GM18502 (cell line): ENCODE results near the gene CNDP1.

ENCODE experiments used
- ATAC-seq: cut with Tn5 transposase; IDR thresholded peaks from one replicate; pipeline ENCODE4 v1.9.1; 2021; ENCODE audit warnings: mild to moderate bottlenecking; ENCODE audit not compliant: unreplicated experiment, poor library complexity

CNDP1 gene

DNA sequence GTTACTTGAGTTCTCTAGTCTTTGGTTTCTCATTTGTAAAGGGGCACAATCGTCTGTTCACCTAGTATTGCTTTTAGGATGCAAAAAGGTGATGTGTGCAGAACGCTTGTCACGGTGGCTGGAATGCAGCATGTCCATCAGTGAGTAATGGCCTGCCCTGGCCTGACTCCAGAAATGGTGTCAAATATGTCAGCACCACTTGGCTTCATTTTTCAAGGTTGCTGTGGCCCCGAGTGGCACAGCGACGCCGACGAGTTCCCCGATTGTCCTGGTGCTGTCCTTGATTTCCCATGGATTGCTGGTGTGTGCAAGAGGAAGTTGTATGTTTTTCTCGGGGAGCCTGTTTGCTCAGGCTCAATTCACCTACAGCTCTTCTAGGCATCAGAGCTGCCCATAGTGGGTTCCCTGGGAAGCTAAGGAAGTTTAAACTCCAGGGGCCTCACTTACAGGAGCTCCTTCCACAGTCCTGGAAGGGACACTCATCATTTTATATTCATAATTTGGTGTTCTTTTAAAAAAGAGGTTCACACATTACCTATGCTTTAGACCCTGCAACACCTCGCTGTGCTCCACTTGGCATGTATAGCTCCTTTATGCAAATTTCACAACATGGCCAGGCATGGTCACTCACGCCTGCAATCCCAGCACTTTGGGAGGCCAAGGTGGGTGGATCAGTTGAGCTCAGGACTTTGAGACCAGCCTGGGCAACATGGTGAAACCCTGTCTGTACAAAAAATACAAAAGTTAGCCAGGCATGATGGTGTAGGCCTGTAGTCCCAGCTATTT is 37.8 kb downstream of the CNDP1 start:
- ATAC-seq = no peak

DNA sequence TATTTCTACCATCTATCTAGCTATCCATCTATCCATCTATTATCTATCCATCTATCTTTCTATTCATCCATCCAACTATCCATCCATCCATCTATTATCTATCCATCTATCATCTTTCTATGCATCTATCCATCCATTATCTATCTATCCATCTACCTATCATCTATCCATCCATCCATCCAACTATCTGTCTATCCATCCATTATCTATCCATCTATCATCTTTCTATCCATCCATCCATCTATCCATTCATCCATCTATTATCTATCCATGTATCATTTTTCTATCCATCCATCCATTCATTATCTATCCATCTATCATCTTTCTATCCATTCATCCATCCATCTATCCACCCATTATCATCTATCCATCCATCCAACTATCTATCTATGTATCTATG is 38.8 kb downstream of the CNDP1 start:
- ATAC-seq = no peak

DNA sequence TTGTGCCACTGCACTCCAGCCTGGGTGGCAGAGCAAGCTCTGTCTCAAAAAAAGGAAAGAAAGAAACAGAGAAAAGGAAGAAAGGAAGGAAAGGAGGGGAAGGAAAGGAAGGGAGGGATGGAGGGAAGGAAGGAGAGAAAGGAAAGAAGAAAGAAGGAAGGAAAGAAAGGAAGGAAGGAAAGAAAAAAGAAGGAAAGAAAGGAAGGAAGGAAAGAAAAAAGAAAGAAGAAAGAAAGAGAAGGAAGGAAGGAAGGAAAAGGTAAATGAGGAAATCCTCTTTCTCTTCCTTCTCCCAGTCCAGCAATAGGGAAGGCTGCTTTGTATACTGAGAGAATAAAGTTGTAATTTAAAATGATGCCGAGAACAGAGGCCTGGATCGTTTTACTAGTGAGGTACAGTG is 40.6 kb downstream of the CNDP1 start:
- ATAC-seq = no peak

DNA sequence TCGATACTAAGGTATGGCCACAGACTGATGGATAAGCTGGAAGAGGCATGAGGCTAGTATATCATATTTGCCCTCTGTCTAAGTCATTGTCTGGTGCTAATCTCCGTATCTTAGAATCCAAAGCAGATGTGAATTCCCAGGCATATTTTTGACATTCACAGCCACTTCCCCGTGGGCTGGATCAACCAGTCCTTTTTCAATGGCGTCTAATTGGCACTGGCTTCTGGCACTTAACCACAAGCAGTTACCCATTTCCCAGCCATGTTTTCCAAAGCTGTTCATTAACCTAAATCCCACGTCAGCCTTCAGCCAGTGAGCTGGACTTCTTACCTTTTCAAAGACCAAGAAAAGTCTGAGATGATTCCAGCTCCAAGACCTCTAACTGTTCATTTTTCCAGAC is 42.7 kb downstream of the CNDP1 start:
- ATAC-seq = no peak

DNA sequence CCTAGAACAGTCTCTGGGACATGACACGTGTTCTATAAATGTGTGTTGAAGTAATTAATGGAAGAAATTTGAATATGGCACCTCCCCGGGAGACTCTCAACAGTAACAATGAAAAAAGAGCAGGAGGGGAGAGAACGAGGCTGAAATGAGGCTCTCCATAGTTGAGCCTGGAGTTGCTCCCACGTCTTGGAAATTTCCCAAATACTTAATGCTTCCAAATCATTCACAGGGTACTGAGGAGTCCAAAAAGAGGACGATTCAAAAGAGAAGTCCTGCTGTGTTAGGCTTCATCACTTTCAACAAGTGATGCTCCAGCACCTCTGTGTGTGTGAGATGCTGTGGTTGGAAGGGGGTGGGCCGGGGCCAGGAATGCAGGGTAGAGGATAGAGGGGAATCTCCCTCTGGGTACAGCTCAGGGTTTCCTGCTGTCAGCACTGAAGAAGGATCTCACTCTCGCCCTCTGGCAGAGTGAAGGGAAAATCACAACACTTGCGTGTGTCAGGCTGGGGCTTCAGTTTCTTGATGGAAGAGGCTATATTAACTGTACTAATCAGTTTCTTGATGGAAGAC is 45.3 kb downstream of the CNDP1 start:
- no peak for ATAC-seq

DNA sequence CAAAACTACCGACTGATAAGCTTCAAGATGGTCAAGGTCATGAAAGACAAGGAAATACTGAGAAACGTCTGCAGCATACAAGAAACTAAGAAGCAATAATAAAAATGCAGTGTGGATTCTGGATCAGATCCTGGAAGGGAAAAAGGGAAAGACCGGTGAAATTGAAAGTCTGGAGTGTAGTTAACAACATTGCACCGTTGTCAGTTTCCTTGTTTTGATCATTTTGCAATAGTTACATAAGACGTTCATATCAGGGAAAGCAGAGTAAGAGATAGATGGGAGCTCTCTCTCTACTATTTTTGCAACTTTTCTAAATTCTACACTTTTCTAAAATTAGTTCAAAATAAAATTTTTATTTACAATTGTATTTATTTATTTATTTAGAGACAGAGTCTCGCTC is 48.3 kb downstream of the CNDP1 start:
- ATAC-seq = no peak

DNA sequence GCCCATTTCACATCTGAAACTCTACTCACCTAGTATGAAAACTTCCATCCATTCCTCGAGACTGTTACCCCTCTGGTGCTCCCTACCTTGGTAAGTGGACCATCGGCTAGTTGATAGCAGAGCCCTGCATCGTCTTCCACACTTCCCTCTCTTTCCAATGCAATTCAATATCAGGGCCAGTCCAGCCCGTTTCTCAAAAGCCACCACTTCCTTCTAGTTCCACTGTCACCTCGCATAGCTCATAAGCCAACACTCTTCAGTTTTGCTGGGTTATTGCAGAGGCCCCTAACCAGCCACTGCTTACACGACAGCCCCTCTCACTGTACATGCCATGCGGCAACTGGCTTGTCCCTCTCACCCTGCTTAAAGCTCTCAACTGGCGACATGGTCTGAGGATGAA is 53.1 kb downstream of the CNDP1 start:
- ATAC-seq = no peak

DNA sequence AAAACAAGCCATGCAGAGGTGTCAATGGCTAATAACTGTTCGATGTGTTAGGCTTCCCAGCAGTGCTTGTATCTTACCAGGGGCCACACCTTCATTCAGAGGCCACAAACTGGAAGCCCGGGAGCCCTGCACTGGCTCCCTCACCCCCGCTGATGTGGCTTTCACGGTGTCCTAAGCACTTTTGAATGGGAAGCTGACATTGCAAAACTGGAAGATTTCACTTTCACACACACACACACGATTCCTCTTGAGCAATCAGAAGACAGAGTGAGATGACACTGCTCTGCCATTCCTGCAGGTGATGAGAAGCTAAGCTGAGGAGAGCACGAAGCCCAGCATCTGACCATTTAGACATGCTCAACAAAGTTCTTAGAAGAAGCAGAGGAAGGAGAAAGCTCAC is 54.7 kb downstream of the CNDP1 start:
- ATAC-seq = no peak

DNA sequence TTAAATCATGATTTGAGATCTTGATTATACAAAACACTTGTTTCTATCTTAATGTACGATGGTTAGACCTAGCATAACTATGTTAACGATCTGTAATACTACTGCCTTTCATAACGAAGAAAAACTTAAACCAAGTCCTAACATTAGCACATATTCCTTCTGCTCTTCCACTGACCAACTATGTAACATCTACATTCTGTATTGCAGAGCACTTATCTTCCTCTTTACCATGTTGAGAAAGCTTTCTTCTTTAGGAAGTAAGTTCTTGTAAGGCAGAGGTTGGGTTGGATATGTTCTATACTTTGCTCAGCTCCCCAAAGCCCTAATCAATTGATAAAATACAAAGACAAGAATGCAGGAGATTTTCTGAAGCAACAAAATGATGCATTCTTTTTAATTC is 55.5 kb downstream of the CNDP1 start:
- no peak for ATAC-seq

DNA sequence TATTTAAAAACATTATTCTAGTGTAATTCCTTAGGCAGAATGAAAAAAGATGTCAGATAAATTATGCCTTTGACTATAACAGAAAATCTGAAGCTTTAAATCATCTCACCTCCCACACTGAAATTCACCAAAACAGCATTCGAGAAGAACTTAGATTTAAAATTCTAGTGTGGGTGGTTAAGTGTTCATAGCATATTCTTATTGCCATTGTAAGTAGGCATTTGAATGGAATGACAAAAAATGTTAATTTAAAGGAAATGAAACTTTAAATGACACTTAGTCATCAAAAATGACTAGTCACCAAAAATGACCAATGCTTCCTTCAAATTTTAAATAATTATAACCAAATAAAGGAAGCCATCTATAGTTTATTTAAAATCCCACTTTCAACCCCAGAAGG is 56.4 kb downstream of the CNDP1 start:
- no peak for ATAC-seq

DNA sequence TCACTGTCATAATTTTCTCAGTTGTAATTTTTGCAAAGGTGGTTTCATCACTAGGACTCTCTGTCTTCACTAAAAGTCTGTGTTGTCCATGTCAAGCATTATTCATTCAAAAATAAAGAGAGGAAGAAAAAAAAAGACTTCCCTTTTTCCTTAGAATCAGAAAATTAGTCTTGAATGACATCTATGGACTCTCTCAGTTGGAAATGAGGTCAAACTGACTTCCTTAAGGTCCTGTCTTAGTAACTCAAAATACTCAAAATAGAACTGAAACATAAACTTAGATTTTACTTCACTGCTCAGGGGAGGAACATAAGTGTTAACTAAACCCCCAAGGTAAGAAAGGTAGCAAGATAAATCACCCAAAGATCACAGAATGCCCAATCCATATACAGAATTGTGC is 61.1 kb downstream of the CNDP1 start:
- no peak for ATAC-seq

DNA sequence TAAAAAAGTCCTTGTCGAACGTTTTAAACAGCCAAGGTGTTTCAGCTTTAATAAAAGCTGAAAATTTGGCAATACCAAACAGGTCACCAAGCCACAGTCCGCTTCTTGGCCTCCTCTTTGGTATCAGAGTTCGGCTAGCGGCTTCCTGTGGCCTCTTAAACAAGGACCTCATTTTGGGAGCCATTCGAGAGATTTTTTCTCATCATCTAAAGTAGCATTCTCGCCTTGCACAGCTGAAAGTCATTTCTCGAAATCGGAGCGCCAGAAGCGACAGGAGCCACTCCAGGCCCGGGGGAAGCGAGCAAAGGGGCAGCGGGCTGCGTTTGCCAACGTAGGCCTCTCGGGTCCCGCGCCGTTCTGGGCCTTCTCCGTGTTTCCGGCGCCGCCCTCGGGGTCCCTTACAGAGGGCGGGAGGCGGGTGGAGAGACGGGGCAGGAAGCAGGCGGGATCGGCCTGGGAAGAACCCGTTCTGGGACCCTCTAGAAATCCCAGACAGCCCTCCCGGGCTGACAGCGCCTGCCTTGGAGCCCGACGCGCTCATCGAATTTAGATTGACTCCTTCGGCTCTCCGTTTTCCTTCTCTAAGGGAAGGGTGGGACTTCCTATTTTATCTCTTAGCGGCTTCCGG is 62.8 kb downstream of the CNDP1 start:
- ATAC-seq = peak; percentile 38

DNA sequence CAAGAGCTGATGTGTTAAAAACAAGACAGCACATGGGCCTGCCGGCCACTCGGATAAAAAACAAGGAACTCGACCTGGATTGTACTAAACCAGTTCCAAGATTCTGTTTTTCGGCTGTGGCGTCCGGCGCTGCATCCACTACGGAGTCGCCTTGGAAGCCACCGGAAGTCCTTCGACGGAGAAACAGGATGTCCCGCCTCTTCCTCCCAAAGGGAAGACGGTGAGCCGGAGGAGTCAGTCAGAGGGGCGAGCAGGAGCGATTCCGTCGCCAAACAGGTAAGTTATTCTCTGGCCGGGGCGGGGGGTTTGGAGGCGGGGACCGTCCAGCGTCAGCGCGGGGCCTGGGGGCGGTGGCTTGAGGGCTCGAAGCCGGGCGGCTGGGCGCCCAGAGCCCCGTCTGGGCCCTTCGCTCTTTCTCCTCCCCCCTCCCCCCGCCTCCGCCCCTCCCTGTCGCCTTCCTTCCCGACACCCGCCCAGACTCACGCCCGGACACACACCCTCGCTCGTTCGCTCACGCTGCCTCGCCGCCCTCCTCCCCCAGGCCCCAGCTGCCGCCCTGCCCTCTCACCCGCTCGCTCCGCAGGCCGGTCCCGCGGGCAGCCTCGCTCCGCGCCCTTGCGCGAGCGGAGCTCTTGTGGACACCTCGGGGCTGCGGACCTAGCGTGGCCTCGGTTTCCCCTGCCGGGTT is 63.5 kb downstream of the CNDP1 start, which contains the start of gene ZNF407:
Gene ZNF407 (plus strand): TSS at position 209 of the 688 bp plus-strand sequence. CDS start 33,150 bp downstream, outside the sequence.
- peak; percentile 77 for ATAC-seq

DNA sequence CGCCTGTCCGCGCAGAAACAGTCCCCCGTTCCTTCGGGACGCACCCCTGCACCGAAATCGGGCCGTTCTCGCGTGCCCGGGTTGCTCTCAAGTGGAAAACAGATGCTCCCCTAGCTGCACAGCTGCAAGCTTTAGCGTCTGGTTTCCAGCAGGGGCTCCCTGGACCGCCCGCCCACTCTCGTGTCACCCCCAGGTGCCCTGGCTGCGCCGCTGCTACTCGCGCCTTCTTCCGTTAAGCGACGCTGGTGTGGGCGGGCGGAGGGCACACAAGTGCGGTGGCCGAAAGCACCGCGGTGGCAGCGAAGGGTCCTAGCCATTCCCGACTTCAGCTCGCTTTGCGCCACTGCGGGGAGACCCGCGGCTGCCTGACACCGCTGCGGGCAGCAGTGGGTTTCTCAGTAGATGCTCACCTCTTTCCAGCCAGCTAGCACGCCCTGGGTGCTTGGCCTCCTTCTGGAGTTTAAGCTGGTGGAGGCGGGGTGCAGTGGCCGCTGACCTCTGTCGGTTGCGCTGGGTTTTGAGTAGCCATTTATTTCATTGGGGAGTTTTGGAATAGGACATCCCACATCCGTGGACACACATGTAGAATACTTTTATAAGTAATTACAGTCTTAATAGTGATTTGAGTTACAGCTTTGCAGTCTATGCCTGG is 64.2 kb downstream of the CNDP1 start:
- peak; percentile 67 for ATAC-seq

DNA sequence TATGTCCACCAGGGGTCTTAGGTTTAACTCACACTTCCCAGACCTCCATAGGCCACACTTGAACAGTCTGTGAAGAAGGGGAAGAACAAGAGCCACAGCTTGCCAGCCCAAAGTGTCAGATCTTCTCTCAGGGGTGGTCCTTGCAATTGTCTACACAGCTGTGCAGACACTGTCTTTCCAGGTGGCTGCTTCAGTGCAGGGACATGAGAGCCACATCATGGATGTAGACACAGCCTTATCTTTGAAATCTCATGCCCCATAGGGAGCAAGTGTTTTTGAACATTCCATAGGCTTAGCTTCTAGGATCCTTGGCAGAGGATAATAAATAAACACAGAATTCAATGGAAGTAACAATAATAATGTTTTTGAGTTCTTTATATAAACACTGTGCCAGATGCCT is 70.1 kb downstream of the CNDP1 start:
- ATAC-seq = no peak

DNA sequence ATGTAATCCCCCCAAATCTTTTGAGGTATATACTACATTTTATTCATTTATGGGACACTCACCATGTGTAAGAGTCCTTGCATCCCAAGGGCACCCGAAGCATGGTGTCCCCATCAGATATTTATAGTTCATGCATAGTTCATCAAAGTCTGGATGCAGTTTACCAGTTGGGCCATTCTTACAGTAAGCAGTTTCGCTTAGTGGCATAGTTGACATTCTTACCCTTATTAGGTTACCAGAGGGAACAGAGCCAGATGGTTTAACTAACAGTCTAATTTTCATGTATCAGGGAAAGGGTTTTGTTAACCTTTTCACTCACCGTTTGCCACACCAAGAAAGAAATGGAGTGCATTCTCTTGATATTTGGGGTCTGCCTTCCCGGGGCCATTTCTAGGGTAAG is 70.5 kb downstream of the CNDP1 start:
- no peak for ATAC-seq

DNA sequence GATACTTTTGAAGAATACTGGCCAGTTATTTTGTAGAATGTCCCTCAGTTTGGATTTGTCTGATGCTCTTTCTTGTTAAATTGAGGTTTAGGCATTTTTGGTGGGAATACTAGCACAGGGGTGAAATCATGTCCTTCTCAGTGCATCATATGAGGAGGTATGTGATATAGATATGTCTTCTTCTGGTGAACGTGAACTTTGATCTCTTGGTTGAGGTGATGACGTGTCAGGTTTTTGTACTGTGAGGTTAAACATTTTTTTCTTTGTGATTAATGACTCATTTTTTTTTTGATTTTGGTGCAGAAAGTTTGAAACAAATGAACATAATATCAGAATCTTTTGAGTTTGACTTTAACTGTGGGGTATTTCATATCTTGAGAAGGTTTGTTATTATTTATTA is 74.4 kb downstream of the CNDP1 start:
- no peak for ATAC-seq

DNA sequence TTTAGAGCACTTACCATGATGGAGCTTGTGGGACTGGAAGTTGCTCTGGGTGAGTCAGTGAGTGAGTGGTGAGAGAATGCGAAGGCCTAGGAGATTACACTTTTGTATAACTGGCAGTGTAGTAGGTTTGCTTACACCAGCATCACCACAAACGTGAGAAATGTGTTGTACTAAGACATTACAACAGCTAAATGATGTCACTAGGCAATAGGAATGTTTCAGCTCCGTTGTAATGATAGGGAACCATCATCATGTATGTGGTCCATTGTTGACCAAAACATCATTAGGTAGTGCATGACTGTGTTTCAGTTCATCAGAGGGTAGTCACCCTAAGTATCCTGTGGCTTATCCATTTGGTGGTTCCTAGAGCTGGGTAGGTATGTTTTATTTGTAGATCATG is 75.2 kb downstream of the CNDP1 start:
- no peak for ATAC-seq

DNA sequence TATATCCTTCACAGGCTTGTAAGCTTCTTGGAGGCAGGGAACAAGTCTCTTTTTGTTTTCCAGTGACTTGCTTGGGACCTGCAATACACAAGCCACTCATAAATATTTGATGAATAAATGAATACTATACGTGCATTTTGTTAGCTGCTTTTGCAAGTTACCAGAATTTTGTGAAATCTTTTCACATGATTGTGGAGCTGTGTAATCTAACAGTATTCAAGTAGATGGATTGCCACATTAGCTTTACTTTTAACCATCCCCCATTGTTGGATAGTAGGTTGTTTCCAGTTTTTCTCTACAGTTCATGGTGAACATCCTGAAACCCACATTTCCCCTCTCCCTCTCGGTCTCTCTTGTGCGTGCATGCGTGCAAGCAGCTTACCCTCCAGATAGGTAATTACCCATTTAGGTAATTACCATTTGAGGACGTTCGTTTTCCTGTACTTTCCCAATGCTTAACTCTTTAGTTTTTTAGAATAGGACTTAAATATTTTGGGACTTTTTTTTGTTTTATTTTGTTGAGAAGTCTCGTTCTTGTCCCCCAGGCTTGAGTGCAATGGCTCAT is 75.8 kb downstream of the CNDP1 start:
- ATAC-seq = no peak

DNA sequence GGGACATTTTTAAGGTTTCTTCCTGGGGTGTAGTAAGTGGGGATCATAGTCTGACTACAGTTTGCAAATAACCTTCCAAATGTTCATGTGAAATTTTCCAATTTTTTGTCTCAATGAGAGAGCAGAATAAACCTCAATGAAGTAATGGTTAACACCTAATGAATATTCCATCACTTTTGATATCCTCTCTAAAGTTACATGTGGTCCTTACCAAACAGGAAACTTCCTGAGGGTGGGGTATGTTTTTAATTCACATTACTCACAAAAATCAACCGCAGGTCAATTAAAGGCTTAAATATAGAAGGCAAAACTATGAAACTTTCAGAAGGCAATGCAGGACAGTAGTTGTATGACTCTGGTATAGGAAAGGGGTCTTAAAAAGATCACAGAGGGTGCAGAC is 76.6 kb downstream of the CNDP1 start:
- no peak for ATAC-seq
